Suppressor macrophage treated with lipopolysaccharide for 4 hours (primary cell): ENCODE data around the gene SCIMP.
"Not testable (repeated sequence)": the region's sequence is repeated elsewhere in the genome, so short reads cannot be mapped to it uniquely, and the experiment has no call there.

Experiments used
- DNase-seq: peaks from one replicate; pipeline ENCODE4 v3.0.0-alpha.2; 2020

Gene SCIMP

DNA sequence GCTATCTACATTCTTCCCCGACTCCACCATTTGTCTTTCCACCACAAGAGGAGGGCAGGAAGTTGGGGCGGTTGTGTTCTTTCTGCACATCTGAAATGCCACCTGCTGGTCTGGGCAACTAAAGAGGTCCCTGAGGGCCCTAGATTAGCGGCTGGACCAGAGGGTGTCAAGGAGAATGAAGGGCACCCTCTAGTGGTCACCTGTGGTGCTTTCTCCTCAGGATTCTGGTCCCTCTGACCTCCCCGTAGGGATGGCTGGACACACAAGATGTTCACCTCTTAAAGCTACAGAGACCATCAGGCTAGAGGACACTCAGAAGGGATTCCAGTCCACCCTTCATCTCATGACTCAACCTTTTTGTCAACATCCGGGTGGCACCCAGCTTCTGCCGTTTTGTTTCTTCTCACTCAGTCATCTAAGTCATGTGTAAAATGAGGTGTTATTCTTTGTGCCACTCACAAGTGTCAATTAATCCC, 2.9 kb upstream of the SCIMP start:
- peak; percentile 85 for DNase-seq

GRCh38 chr17:5236938-5237540, 2.4 kb upstream of the SCIMP start:
- peak; percentile 63 for DNase-seq

DNA sequence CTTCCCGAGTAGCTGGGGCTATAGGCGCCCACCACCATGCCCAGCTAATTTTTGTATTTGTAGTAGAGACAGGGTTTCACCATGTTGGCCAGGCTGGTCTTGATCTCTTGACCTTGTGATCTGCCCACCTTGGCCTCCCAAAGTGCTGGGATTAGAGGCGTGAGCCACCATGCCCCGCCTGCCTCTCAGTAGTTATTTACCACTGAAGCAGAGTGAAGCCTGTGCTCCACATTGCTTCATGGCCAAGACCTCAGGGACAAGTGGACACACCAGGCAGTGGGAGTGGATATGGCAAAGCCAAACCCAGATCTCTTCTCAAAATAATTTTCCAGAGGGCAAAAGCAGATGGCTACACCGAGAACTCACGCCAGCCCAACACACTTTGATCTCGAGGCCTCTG, 1.2 kb downstream of the SCIMP start:
- DNase-seq, result not testable (repeated sequence)

- DNase-seq, result no peak
Measured at GRCh38 chr17:5226940-5227878, 7.5 kb downstream of the SCIMP start.

- peak; percentile 86 for DNase-seq
Measured at GRCh38 chr17:5225668-5226457, 8.8 kb downstream of the SCIMP start.

- not testable (repeated sequence) for DNase-seq
Measured at GRCh38 chr17:5221912-5222311, 12.7 kb downstream of the SCIMP start.

DNA sequence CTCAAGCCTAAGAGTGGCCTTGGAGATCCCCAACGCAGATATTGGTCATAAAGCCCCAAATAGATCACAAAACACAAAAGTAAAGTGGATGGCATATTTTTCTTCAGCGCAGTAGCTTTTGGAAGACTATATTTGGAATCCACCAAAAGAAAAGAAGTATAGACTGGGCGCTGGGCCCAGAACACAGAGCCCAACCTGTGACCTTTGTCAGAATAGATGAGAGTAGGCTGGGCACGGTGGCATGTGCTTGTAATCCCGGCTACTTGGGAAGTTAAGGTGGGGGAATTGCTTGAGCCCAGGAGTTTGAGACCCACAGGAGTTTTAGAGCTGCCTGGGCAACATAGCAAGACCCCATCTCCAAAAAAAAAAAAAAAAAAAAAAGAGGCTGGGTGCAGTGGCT, 14.6 kb downstream of the SCIMP start:
- no peak for DNase-seq

DNA sequence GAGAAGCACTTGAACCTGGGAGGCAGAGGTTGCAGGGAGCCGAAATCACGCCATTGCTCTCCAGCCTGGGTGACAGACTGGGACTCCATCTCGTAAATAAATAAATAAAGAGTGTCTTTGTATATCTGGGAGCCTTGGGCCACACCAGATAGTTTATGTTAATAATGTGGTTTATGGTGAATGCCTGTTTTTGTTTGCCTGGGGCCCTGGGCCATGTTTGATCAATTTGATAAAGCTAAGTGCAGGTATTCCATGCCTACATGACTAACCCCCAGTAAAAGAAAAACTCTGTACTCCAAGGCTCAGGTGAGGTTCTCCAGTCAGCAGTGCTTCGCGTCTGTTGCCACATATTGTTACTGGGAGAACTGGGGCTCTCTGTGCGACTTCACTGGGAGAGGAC, 15.1 kb downstream of the SCIMP start:
- DNase-seq, result no peak

GRCh38 chr17:5217562-5217961, 17.1 kb downstream of the SCIMP start:
- not testable (repeated sequence) for DNase-seq

- DNase-seq, result peak; percentile 77
Measured at GRCh38 chr17:5211458-5211857, 23.2 kb downstream of the SCIMP start.

DNA sequence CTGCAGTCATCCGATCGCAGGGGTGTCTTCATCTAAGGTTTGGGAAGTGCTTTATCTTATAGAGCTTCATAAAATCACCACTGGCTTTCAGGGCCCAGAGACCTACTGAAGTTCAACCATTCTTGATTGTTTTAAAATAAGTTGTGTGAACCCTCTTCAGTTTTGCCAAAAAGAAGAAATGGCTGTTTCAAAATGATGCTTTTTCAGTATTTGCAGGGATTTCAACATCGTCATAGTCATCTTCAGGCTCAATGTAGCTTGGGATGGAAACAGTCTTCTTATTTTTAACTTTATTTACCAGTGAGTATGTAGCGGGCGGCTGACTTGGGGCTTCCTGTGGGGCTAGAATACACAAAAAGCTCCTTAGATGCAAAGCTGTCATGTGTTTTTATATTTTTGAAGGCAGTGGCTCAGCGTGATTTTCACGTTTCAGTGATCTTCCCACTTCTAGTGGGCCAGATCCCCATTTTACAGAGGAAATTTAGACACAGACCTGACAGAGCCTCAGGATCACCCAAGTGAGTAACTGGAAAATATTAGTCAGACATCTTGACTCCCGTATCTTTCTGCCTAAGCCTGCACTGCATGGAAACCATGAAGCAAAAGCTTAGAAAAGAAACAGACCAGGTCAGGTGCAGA, 23.9 kb downstream of the SCIMP start:
- peak; percentile 78 for DNase-seq

DNA sequence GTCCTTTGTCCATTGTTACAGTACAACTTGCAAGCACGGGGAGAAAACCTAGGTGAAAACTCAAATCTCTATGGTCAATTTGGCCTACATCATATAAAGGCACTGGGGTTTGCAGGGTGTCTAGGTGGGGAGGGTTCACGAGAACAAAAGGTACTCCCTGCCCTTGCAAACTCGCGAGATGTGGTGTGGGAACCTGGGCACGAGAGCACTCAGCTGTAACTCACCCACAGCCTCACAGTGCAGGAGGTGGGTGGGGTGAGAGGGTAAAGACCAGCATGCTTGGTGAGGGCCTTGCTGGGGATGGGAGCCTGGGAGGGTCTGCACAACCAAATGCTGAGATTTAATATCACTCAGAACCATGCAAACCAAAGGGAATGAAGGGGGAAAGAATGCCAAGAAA, 24.6 kb downstream of the SCIMP start:
- no peak for DNase-seq

GRCh38 chr17:5209396-5209795, 25.3 kb downstream of the SCIMP start:
- DNase-seq, result no peak

GRCh38 chr17:5203908-5204294, 30.8 kb downstream of the SCIMP start:
- peak; percentile 27 for DNase-seq

GRCh38 chr17:5203178-5203907, 31.3 kb downstream of the SCIMP start:
- DNase-seq, result no peak

DNA sequence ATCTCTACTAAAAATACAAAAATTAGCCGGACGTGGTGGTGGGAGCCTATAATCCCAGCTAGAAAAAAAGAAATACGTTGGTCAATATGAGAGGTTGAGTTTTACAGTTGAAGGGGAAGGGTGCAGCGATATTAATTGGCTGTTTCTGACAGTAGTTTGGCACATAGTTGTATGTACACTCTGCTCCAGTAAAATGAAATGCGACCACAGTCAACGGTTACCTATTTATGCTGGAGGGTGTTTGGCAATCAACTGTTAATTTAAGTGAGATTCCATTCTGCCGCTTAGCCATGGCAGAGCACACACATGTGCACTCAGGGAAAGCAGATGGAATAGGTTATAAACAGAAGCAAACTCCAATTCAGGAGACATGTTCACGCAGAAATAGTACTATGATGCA, 33.6 kb downstream of the SCIMP start:
- no peak for DNase-seq

GRCh38 chr17:5200360-5200759, 34.3 kb downstream of the SCIMP start:
- no peak for DNase-seq

- no peak for DNase-seq
Measured at GRCh38 chr17:5198472-5198871, 36.2 kb downstream of the SCIMP start.

DNA sequence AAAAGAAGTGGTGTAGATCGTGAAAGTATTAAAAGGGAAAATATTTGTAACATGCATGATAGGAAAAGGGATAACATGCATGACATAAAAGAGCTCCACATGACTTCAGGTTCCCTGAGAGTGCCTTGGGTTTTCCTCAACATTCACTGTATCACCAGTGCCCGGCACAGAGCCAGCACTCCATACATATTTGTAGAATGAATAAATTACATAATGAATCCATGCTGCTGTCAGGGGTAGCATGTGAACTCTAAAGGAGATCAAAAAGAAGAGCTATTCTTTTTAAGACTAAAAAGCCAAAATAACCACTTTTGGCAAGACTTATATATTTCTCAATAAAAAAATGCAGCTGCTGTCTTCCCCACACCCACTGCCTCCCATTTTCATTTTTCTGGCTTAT, 40.3 kb downstream of the SCIMP start:
- no peak for DNase-seq

- peak; percentile 95 for DNase-seq
Measured at GRCh38 chr17:5191541-5192417, 42.9 kb downstream of the SCIMP start, which contains the start of gene ZNF594. Gene ZNF594, minus strand, starts transcription at chr17:5191868. Its CDS starts 7,612 bp downstream, at chr17:5184256.

GRCh38 chr17:5184288-5184687, 50.4 kb downstream of the SCIMP start:
- no peak for DNase-seq
